Astrocyte of the spinal cord (primary cell): ENCODE results near the gene LAS1L.
"Not testable (repeated sequence)": the region's sequence is repeated elsewhere in the genome, so short reads cannot be mapped to it uniquely, and the experiment has no call there.

Experiments
- DNase-seq: peaks from one replicate; pipeline ENCODE4 v3.0.0; 2011; ENCODE audit warnings: low read depth, low spot score
- H3K4me3 ChIP-seq: 2 replicates; pipeline ENCODE4 v1.5.1; 2011; ENCODE audit warnings: low read depth, mild to moderate bottlenecking, low read length, moderate library complexity
- CTCF ChIP-seq: IDR thresholded peaks from 2 replicates; pipeline ENCODE4 v1.5.1; 2012; ENCODE audit warnings: low read depth, mild to moderate bottlenecking, low read length, inconsistent platforms
- in situ Hi-C: cut with HindIII; loops from 2 replicates; pipeline ENCODE4 v1.10.0; 2017; ENCODE audit warnings: low sequenced_read_pairs

The LAS1L gene

GRCh38 chrX:65574356-65574755 lies 39.8 kb upstream of the LAS1L start:
- no peak for TF ChIP-seq CTCF
- H3K4me3 ChIP-seq: no peak overlapping the region
- in situ Hi-C loops: no loop called here
- DNase-seq: no peak

- no peak overlapping the region for H3K4me3 ChIP-seq
- TF ChIP-seq CTCF: no peak
- in situ Hi-C loops: no loop called here
- no peak for DNase-seq
These were observed 38.4 kb upstream of the LAS1L start for GRCh38 chrX:65572971-65573370.

GRCh38 chrX:65562850-65563249 lies 28.3 kb upstream of the LAS1L start:
- in situ Hi-C loops, DNase-seq, H3K4me3 ChIP-seq: not testable (repeated sequence)

- no peak overlapping the region for H3K4me3 ChIP-seq
- DNase-seq: no peak
- in situ Hi-C loops: no loop called here
- TF ChIP-seq CTCF: no peak
These were observed 17.1 kb upstream of the LAS1L start for GRCh38 chrX:65551489-65552339.

- in situ Hi-C loops: no loop called here
- TF ChIP-seq CTCF: no peak
- no peak overlapping the region for H3K4me3 ChIP-seq
- DNase-seq: no peak
These were observed 16.5 kb upstream of the LAS1L start for GRCh38 chrX:65551086-65551485.

- DNase-seq: no peak
- TF ChIP-seq CTCF: no peak
- in situ Hi-C loops: no loop called here
- H3K4me3 ChIP-seq: no peak overlapping the region
These were observed 10.9 kb upstream of the LAS1L start for GRCh38 chrX:65545456-65545855.

GRCh38 chrX:65537229-65537628 lies 2.6 kb upstream of the LAS1L start:
- TF ChIP-seq CTCF: no peak
- in situ Hi-C loops: no loop called here
- no peak overlapping the region for H3K4me3 ChIP-seq
- no peak for DNase-seq
